Neuron (in vitro differentiated cells): ENCODE results near the gene ASB3.
A peak's percentile ranks its signal among the peaks of the same experiment; 100 is the strongest.

ENCODE experiments used
- H2AFZ ChIP-seq: one replicate; pipeline ENCODE4 v1.6.1; 2013; ENCODE audit warnings: low read depth, mild to moderate bottlenecking, inconsistent platforms, low read length, moderate library complexity
- H3K27me3 ChIP-seq: one replicate; pipeline ENCODE4 v1.6.1; 2013; ENCODE audit warnings: low read length; ENCODE audit not compliant: insufficient read depth
- H3K36me3 ChIP-seq: one replicate; pipeline ENCODE4 v1.6.1; 2013; ENCODE audit warnings: low read length; ENCODE audit not compliant: insufficient read depth
- H3K4me1 ChIP-seq: one replicate; pipeline ENCODE4 v1.6.1; 2013; ENCODE audit warnings: low read length; ENCODE audit not compliant: insufficient read depth
- H3K4me3 ChIP-seq: 2 replicates; pipeline ENCODE4 v1.5.1; 2013; ENCODE audit warnings: mild to moderate bottlenecking, low read length, moderate library complexity
- H3K9me3 ChIP-seq: one replicate; pipeline ENCODE4 v1.6.1; 2013; ENCODE audit warnings: low read length

Gene ASB3

GRCh38 chr2:53818854-53819435 lies 32.2 kb upstream of the ASB3 start:
- Histone ChIP-seq H3K36me3 (peaks cover 35% of the 10 kb centered on the region), H2AFZ (no peak overlapping the region), H3K4me3 (no peak overlapping the region), H3K9me3 (no peaks in the 10 kb centered on the region), H3K27me3 (no peaks in the 10 kb centered on the region), H3K4me1 (no peaks in the 10 kb centered on the region)

GRCh38 chr2:53813151-53813550 lies 26.4 kb upstream of the ASB3 start:
- no peak overlapping the region for H2AFZ ChIP-seq
- H3K27me3 ChIP-seq = no peaks in the 10 kb centered on the region
- H3K9me3 ChIP-seq = no peaks in the 10 kb centered on the region
- no peak overlapping the region for H3K4me3 ChIP-seq
- H3K4me1 ChIP-seq = no peaks in the 10 kb centered on the region
- H3K36me3 ChIP-seq = peaks cover 65% of the 10 kb centered on the region

- no peak overlapping the region for H2AFZ ChIP-seq
- no peak overlapping the region for H3K4me3 ChIP-seq
- no peaks in the 10 kb centered on the region for H3K9me3 ChIP-seq
- H3K4me1 ChIP-seq = no peaks in the 10 kb centered on the region
- H3K36me3 ChIP-seq = peaks cover 63% of the 10 kb centered on the region
- H3K27me3 ChIP-seq = no peaks in the 10 kb centered on the region
These were observed 24.8 kb upstream of the ASB3 start for GRCh38 chr2:53811601-53812000.

- no peak overlapping the region for H3K4me3 ChIP-seq
- no peak overlapping the region for H2AFZ ChIP-seq
- H3K27me3 ChIP-seq = no peaks in the 10 kb centered on the region
- no peaks in the 10 kb centered on the region for H3K9me3 ChIP-seq
- H3K36me3 ChIP-seq = peaks cover 48% of the 10 kb centered on the region
- H3K4me1 ChIP-seq = no peaks in the 10 kb centered on the region
These were observed 15.9 kb upstream of the ASB3 start for GRCh38 chr2:53802617-53803151.

- Histone ChIP-seq H3K9me3 (no peaks in the 10 kb centered on the region), H3K4me1 (no peaks in the 10 kb centered on the region), H3K27me3 (no peaks in the 10 kb centered on the region), H2AFZ (no peak overlapping the region), H3K4me3 (no peak overlapping the region), H3K36me3 (peaks cover 48% of the 10 kb centered on the region)
These were observed 14.8 kb upstream of the ASB3 start for GRCh38 chr2:53801547-53801946.

GRCh38 chr2:53793821-53794220 lies 7.1 kb upstream of the ASB3 start:
- Histone ChIP-seq H3K27me3 (no peaks in the 10 kb centered on the region), H3K4me3 (no peak overlapping the region), H3K36me3 (peaks cover 29% of the 10 kb centered on the region), H3K9me3 (no peaks in the 10 kb centered on the region), H3K4me1 (no peaks in the 10 kb centered on the region), H2AFZ (no peak overlapping the region)

GRCh38 chr2:53793261-53793660 lies 6.5 kb upstream of the ASB3 start:
- no peak overlapping the region for H2AFZ ChIP-seq
- no peaks in the 10 kb centered on the region for H3K27me3 ChIP-seq
- peaks cover 24% of the 10 kb centered on the region for H3K36me3 ChIP-seq
- H3K9me3 ChIP-seq = no peaks in the 10 kb centered on the region
- H3K4me3 ChIP-seq = no peak overlapping the region
- H3K4me1 ChIP-seq = peaks cover 1% of the 10 kb centered on the region

- H2AFZ ChIP-seq = peak overlapping the region; percentile 72
These were observed 999 bp upstream of the ASB3 start for GRCh38 chr2:53787614-53788289.

GRCh38 chr2:53786352-53786704 lies 425 bp downstream of the ASB3 start:
- Histone ChIP-seq H2AFZ (peak overlapping the region; percentile 72), H3K4me3 (peak overlapping the region; percentile 90)

More at GRCh38 chr2:53787614-53788289, 999 bp upstream of the ASB3 start:
- no peaks in the 10 kb centered on the region for H3K36me3 ChIP-seq
- peak overlapping the region; percentile 90 for H3K4me3 ChIP-seq
- peaks cover 26% of the 10 kb centered on the region for H3K4me1 ChIP-seq
- no peaks in the 10 kb centered on the region for H3K9me3 ChIP-seq
- no peaks in the 10 kb centered on the region for H3K27me3 ChIP-seq

GRCh38 chr2:53785366-53785765 lies 1.4 kb downstream of the ASB3 start:
- Histone ChIP-seq H3K9me3 (no peaks in the 10 kb centered on the region), H3K36me3 (peaks cover 11% of the 10 kb centered on the region), H2AFZ (no peak overlapping the region), H3K4me1 (peaks cover 26% of the 10 kb centered on the region), H3K4me3 (peak overlapping the region; percentile 90), H3K27me3 (no peaks in the 10 kb centered on the region)

More at GRCh38 chr2:53786352-53786704, 425 bp downstream of the ASB3 start:
- H3K4me1 ChIP-seq = peaks cover 26% of the 10 kb centered on the region
- no peaks in the 10 kb centered on the region for H3K9me3 ChIP-seq
- no peaks in the 10 kb centered on the region for H3K27me3 ChIP-seq
- peaks cover 8% of the 10 kb centered on the region for H3K36me3 ChIP-seq

GRCh38 chr2:53784436-53784835 lies 2.3 kb downstream of the ASB3 start:
- H3K4me1 ChIP-seq = peaks cover 26% of the 10 kb centered on the region
- H3K36me3 ChIP-seq = peaks cover 17% of the 10 kb centered on the region
- no peak overlapping the region for H2AFZ ChIP-seq
- H3K9me3 ChIP-seq = no peaks in the 10 kb centered on the region
- peak overlapping the region; percentile 90 for H3K4me3 ChIP-seq
- no peaks in the 10 kb centered on the region for H3K27me3 ChIP-seq

- Histone ChIP-seq H3K9me3 (no peaks in the 10 kb centered on the region), H3K4me1 (peaks cover 21% of the 10 kb centered on the region), H2AFZ (no peak overlapping the region), H3K4me3 (no peak overlapping the region), H3K27me3 (no peaks in the 10 kb centered on the region), H3K36me3 (peaks cover 21% of the 10 kb centered on the region)
These were observed 4.1 kb downstream of the ASB3 start for GRCh38 chr2:53782676-53783075.

- H3K27me3 ChIP-seq = no peaks in the 10 kb centered on the region
- H3K4me1 ChIP-seq = peaks cover 13% of the 10 kb centered on the region
- peaks cover 25% of the 10 kb centered on the region for H3K36me3 ChIP-seq
- no peaks in the 10 kb centered on the region for H3K9me3 ChIP-seq
- no peak overlapping the region for H3K4me3 ChIP-seq
- H2AFZ ChIP-seq = no peak overlapping the region
These were observed 6.7 kb downstream of the ASB3 start for GRCh38 chr2:53780056-53780455.
